H1 (cell line): ENCODE measurements around the gene CXCL6. TPM values are rescaled to one million over a fixed set of nuclear protein-coding genes. Genes with fewer than 3 reads are reported as not detected.

Experiments
- CTCF ChIA-PET: fragments of 300-600 bp; sonication (Branson Sonifier 250); formaldehyde crosslinking; loops from one replicate; lab custom pipeline; 2021; ENCODE audit not compliant: partially characterized antibody; lab: Charles Lee
- POLR2A ChIA-PET: fragments of 300-600 bp; sonication (Branson Sonifier 250); formaldehyde crosslinking; loops from one replicate; lab custom pipeline; 2021; ENCODE audit warnings: inconsistent platforms; ENCODE audit not compliant: partially characterized antibody; lab: Charles Lee
- DNase-seq, 2 experiments: peaks; one replicate each; pipeline versions ENCODE4 v3.0.0 to v3.0.0-alpha.2; 2010 to 2022; ENCODE audit warnings: low spot score in 2 of 2, low read depth in 1 of 2, mixed read lengths in 1 of 2
- FAIRE-seq: peaks from 2 replicates; lab custom pipeline; 2011; peaks lifted over from hg19 to GRCh38; lab: Jason Lieb, UNC
- H2AFZ ChIP-seq: 2 replicates; pipeline ENCODE4 v1.8.1; 2012; ENCODE audit warnings: low read length, inconsistent platforms
- H2AK5ac ChIP-seq: 2 replicates; pipeline ENCODE4 v1.6.1; 2013; ENCODE audit warnings: low read depth, low read length
- H2BK120ac ChIP-seq: replicated peaks from 2 replicates; pipeline ENCODE3; 2013; ENCODE audit warnings: low read depth, low read length, inconsistent platforms
- H2BK12ac ChIP-seq: 2 replicates; pipeline ENCODE4 v1.6.1; 2013; ENCODE audit warnings: low read depth, low read length
- H2BK15ac ChIP-seq: 2 replicates; pipeline ENCODE4 v1.6.1; 2013; ENCODE audit warnings: low read length
- H2BK20ac ChIP-seq: 2 replicates; pipeline ENCODE4 v1.6.1; 2013; ENCODE audit warnings: low read length
- H2BK5ac ChIP-seq: 2 replicates; pipeline ENCODE4 v1.6.1; 2013; ENCODE audit warnings: low read depth, low read length
- H3K14ac ChIP-seq: 2 replicates; pipeline ENCODE4 v1.6.1; 2013; ENCODE audit warnings: inconsistent platforms; ENCODE audit not compliant: insufficient read length
- H3K18ac ChIP-seq: 2 replicates; pipeline ENCODE4 v1.6.1; 2013; ENCODE audit warnings: low read length; ENCODE audit errors: extremely low read depth
- H3K23ac ChIP-seq: 2 replicates; pipeline ENCODE4 v1.6.1; 2013; ENCODE audit warnings: inconsistent platforms; ENCODE audit not compliant: insufficient read length
- H3K23me2 ChIP-seq: 2 replicates; pipeline ENCODE4 v1.6.1; 2013; ENCODE audit warnings: low read depth, low read length
- H3K27ac ChIP-seq: 2 replicates; pipeline ENCODE4 v1.6.1; 2011; ENCODE audit warnings: low read depth, low read length, inconsistent platforms
- H3K27me3 ChIP-seq, 4 experiments: replicated peaks in 1 of 4; 1 replicate in 1 of 4; 2 replicates in 3 of 4; pipeline versions ENCODE4 v1.6.1 to v1.8.1; 2011 to 2013; ENCODE audit warnings: low read length in 3 of 4, mild to moderate bottlenecking in 3 of 4, inconsistent platforms in 2 of 4, mixed read lengths in 2 of 4, moderate library complexity in 1 of 4; ENCODE audit not compliant: control insufficient read depth in 3 of 4, insufficient read depth in 3 of 4; ENCODE audit errors: extremely low read depth in 1 of 4
- H3K36me3 ChIP-seq, 4 experiments: 2 replicates each; pipeline versions ENCODE4 v1.6.1 to v1.8.1; 2011 to 2013; ENCODE audit warnings: mild to moderate bottlenecking in 4 of 4, low read length in 3 of 4, moderate library complexity in 2 of 4, control low read depth in 1 of 4, inconsistent platforms in 1 of 4; ENCODE audit not compliant: insufficient read depth in 4 of 4, control insufficient read depth in 2 of 4
- H3K4ac ChIP-seq: replicated peaks from 2 replicates; pipeline ENCODE3; 2013; ENCODE audit warnings: low read length, low read depth, mixed read lengths, inconsistent platforms; ENCODE audit not compliant: insufficient read length
- H3K4me1 ChIP-seq, 4 experiments: replicated peaks in 1 of 4; 1 replicate in 1 of 4; 2 replicates in 3 of 4; pipeline versions ENCODE4 v1.6.1 to v1.8.1; 2011 to 2013; ENCODE audit warnings: low read length in 3 of 4, inconsistent platforms in 2 of 4, mixed read lengths in 1 of 4; ENCODE audit not compliant: insufficient read depth in 4 of 4, control insufficient read depth in 3 of 4
- H3K4me2 ChIP-seq, 2 experiments: 2 replicates each; pipeline versions ENCODE4 v1.6.1 to v1.8.1; 2011 to 2013; ENCODE audit warnings: low read depth in 2 of 2, low read length in 2 of 2, control low read depth in 1 of 2, inconsistent platforms in 1 of 2, mild to moderate bottlenecking in 1 of 2; ENCODE audit not compliant: insufficient read depth in 1 of 2
- H3K4me3 ChIP-seq, 4 experiments: fragments of 200-600, 300-600 bp in 1 of 4; sonication (generic), shearing (Covaris generic), sonication (Bioruptor Twin) in 1 of 4; 2 replicates each; pipeline versions ENCODE4 v1.5.1 to v1.8.1; 2011 to 2016; ENCODE audit warnings: low read length in 4 of 4, low read depth in 3 of 4, control low read depth in 2 of 4, inconsistent platforms in 2 of 4, mild to moderate bottlenecking in 2 of 4, mixed read lengths in 1 of 4, moderate library complexity in 1 of 4; ENCODE audit not compliant: insufficient read depth in 2 of 4; ENCODE audit errors: extremely low read depth in 1 of 4
- H3K56ac ChIP-seq: replicated peaks from 2 replicates; pipeline ENCODE3; 2013; ENCODE audit warnings: low read depth, mild to moderate bottlenecking, mixed read lengths, low read length, inconsistent platforms; ENCODE audit not compliant: insufficient read length
- H3K79me1 ChIP-seq: 2 replicates; pipeline ENCODE4 v1.6.1; 2013; ENCODE audit warnings: low read depth, low read length, control low read depth
- H3K79me2 ChIP-seq, 2 experiments: 2 replicates each; pipeline versions ENCODE4 v1.6.1 to v1.8.1; 2012 to 2013; ENCODE audit warnings: low read length in 2 of 2, mild to moderate bottlenecking in 2 of 2, inconsistent platforms in 1 of 2; ENCODE audit not compliant: insufficient read depth in 2 of 2, control insufficient read depth in 1 of 2
- H3K9ac ChIP-seq, 4 experiments: replicated peaks in 1 of 4; 1 replicate in 1 of 4; 2 replicates in 3 of 4; pipeline versions ENCODE4 v1.6.1 to v1.8.1; 2011 to 2013; ENCODE audit warnings: low read depth in 3 of 4, low read length in 3 of 4, control low read depth in 2 of 4, mild to moderate bottlenecking in 2 of 4, moderate library complexity in 2 of 4, inconsistent platforms in 1 of 4; ENCODE audit errors: extremely low read depth in 1 of 4
- H3K9me3 ChIP-seq, 2 experiments: 2 replicates each; pipeline versions ENCODE4 v1.6.1 to v1.8.1; 2012 to 2013; ENCODE audit warnings: mild to moderate bottlenecking in 2 of 2, moderate library complexity in 2 of 2, control low read depth in 1 of 2, inconsistent platforms in 1 of 2, low read depth in 1 of 2, low read length in 1 of 2, mixed read lengths in 1 of 2; ENCODE audit not compliant: insufficient read depth in 2 of 2
- H4K20me1 ChIP-seq, 2 experiments: replicated peaks in 1 of 2; 2 replicates each; pipeline versions ENCODE3 to v1.8.1; 2011 to 2013; ENCODE audit warnings: inconsistent platforms in 2 of 2, low read length in 2 of 2, mild to moderate bottlenecking in 1 of 2; ENCODE audit not compliant: insufficient read depth in 2 of 2, control insufficient read depth in 1 of 2
- H4K5ac ChIP-seq: 2 replicates; pipeline ENCODE4 v1.6.1; 2013; ENCODE audit warnings: low read length, low read depth, mixed read lengths, inconsistent platforms; ENCODE audit not compliant: insufficient read length
- H4K8ac ChIP-seq: 2 replicates; pipeline ENCODE4 v1.8.0; 2013; ENCODE audit warnings: mild to moderate bottlenecking, moderate library complexity, low read length, inconsistent platforms; ENCODE audit not compliant: insufficient read depth; ENCODE audit errors: extremely low read depth
- H4K91ac ChIP-seq: replicated peaks from 2 replicates; pipeline ENCODE3; 2013; ENCODE audit warnings: low read length, mixed read lengths, inconsistent platforms; ENCODE audit not compliant: insufficient read length
- CBX5 ChIP-seq: fragments of 300-800, 300-1000 bp; sonication (generic); IDR thresholded peaks from 2 replicates; pipeline ENCODE4 v1.7.1; 2016; ENCODE audit warnings: antibody characterized with exemption, low read length, low read depth
- EP300 ChIP-seq, 2 experiments: IDR thresholded peaks; 1 replicate in 1 of 2; 2 replicates in 1 of 2; pipeline ENCODE4 v1.6.1; 2011 to 2012; ENCODE audit warnings: low read depth in 2 of 2, low read length in 2 of 2, mild to moderate bottlenecking in 2 of 2, borderline replicate concordance in 1 of 2, inconsistent platforms in 1 of 2, moderate library complexity in 1 of 2
- POU5F1 ChIP-seq: IDR thresholded peaks from 2 replicates; pipeline ENCODE4 v1.6.1; 2011; ENCODE audit warnings: low read depth, mild to moderate bottlenecking, low read length, moderate library complexity
- WGBS, 2 experiments: shearing (Covaris generic) in 1 of 2; methylation state at CpG; one replicate each; pipeline versions ENCODE4 v1.1.6 to v1.1.7; 2013 to 2015; ENCODE audit warnings: low lambda C conversion rate in 2 of 2, mixed read lengths in 2 of 2, inconsistent platforms in 1 of 2, low coverage in 1 of 2, missing lambda C conversion rate in 1 of 2; ENCODE audit not compliant: insufficient replicate concordance in 2 of 2, insufficient coverage in 1 of 2, insufficient read length in 1 of 2; ENCODE audit errors: extremely low coverage in 1 of 2, missing lambda C conversion rate in 1 of 2; 5-methylcytosine and 5-hydroxymethylcytosine counted together
- polyA plus RNA-seq, 7 experiments: library from polyadenylated mRNA; depleted of rRNA in 3 of 7; stranded (reverse) in 5 of 7; unstranded in 2 of 7; fragments of >200 nt in 5 of 7; fragments of 200-250 nt in 2 of 7; gene quantifications; 1 replicate in 5 of 7; 2 replicates in 1 of 7; 4 replicates in 1 of 7; pipeline versions ENCODE4 v1.2.1 to v1.2.3, GENCODE V29; 2011 to 2013; ENCODE audit warnings: missing spikeins in 2 of 7, mixed read lengths in 2 of 7
- total RNA-seq: library from RNA; stranded (reverse); fragmentation: NEBNext Ultra II Directional; extraction: Animal tissue kit (Norgen Biotek cat#: 25700); gene quantifications from 2 replicates; pipeline ENCODE4 v1.2.1, GENCODE V29; 2021

Gene CXCL6
- total and polyA plus RNA-seq, 2 of the 8 experiments (the other 6 are each of a cell fraction or from before 2014, with no cell fraction given): 6.3 to 8.0 TPM

DNA sequence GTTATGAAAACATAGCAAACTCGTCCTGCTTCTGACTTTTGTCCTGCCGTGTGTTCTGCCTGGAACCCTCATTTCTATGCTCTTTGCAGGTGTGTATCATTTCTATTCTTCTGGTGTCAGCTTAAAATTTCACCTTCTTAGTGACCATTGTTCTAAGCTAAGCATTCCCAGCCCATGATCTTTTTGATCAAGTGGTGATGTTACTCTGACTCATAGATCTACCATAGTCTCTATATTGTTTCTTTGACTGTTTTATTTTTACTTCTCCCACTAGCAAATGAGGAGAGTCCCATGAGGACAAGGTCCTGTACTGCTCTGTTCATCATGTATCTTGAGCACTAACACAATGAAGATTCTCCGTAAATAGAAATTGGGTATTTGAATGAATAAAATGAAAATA lies 14.1 kb upstream of the CXCL6 start:
- ChIA-PET CTCF (no interaction called here), POLR2A (no interaction called here)
- H3K14ac ChIP-seq: no peak overlapping the region
- no peak overlapping the region for H4K91ac ChIP-seq
- H4K5ac ChIP-seq: no peak overlapping the region
- DNase-seq (no peak), FAIRE-seq (no peak)
- no peak overlapping the region for H3K4me3 ChIP-seq
- no peak overlapping the region for H3K9ac ChIP-seq
- H2BK120ac ChIP-seq: no peak overlapping the region
- no peak overlapping the region for H2BK15ac ChIP-seq
- no peak overlapping the region for H2BK5ac ChIP-seq
- H3K27ac ChIP-seq: no peak overlapping the region
- 0 out of 4 replicates have a peak, but pooled peaks cover 0 to under 1% of the 10 kb centered on the region in 2 experiments for H3K9me3 ChIP-seq
- H4K8ac ChIP-seq: no peak overlapping the region
- H2AK5ac ChIP-seq: no peak overlapping the region
- H2BK12ac ChIP-seq: no peak overlapping the region
- TF ChIP-seq CBX5: no peak
- TF ChIP-seq POU5F1: no peak
- TF ChIP-seq EP300 (IDR thresholded peaks at IDR 0.05; ENCODE audit: borderline replicate concordance in 1 of 2, low read depth in 2 of 2, low read length in 2 of 2): no peak
- no peaks in the 10 kb centered on the region for H3K4me1 ChIP-seq
- no peak overlapping the region for H3K23ac ChIP-seq
- no peaks in the 10 kb centered on the region for H4K20me1 ChIP-seq
- WGBS, 2 experiments: 78% methylated on average over 3 of the region's 3 CpGs; no CpG with 5 or more reads in 1 of the 2 experiments
- H3K56ac ChIP-seq: no peak overlapping the region
- H3K79me1 ChIP-seq: no peaks in the 10 kb centered on the region
- no peaks in the 10 kb centered on the region for H3K27me3 ChIP-seq
- no peak overlapping the region for H2BK20ac ChIP-seq
- no peak overlapping the region for H2AFZ ChIP-seq
- no peaks in the 10 kb centered on the region for H3K36me3 ChIP-seq
- no peaks in the 10 kb centered on the region for H3K23me2 ChIP-seq
- no peak overlapping the region for H3K4ac ChIP-seq
- no peaks in the 10 kb centered on the region for H3K79me2 ChIP-seq
- no peak overlapping the region for H3K4me2 ChIP-seq
- H3K18ac ChIP-seq: no peak overlapping the region
